ENCODE results near the gene FNIP2.
"Not testable (repeated sequence)": the region's sequence is repeated elsewhere in the genome, so short reads cannot be mapped to it uniquely, and the experiment has no call there.

Gene FNIP2

GRCh38 chr4:158816955-158817354 is 48.1 kb downstream of the FNIP2 start:
- DNase-seq = no peak

DNA sequence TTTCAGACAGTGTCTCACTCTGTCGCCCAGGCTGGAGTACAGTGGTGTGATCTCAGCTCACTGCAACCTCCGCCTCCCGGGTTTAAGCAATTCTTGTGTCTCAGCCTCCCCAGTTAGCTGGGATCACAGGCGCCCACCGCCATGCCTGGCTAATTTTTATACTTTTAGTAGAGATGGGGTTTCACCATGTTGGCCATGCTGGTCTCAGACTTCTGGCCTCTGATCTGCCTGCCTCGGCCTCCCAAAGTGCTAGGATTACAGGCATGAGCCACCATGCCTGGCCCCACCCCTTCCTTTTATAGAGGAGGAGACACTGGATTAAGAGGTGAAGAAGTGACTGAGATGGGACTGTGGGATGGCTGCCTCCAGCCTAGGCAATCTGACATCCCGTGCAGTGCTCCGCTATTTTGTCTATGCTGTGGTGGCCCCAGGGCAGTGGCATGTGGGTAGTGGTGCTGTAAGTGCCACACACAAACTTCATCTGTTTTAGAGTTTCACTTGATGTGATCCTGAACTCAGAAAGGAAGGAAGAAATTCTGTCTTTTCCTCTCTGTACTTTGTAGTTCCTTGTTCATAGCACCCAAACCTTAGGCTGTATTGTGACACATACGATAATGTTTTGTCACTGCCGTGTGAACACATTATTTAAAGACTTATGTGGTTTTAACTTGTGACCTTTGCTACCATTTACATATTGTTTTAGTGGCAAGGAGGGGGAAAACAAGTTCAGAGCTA is 48.9 kb downstream of the FNIP2 start:
- no peak for DNase-seq

DNA sequence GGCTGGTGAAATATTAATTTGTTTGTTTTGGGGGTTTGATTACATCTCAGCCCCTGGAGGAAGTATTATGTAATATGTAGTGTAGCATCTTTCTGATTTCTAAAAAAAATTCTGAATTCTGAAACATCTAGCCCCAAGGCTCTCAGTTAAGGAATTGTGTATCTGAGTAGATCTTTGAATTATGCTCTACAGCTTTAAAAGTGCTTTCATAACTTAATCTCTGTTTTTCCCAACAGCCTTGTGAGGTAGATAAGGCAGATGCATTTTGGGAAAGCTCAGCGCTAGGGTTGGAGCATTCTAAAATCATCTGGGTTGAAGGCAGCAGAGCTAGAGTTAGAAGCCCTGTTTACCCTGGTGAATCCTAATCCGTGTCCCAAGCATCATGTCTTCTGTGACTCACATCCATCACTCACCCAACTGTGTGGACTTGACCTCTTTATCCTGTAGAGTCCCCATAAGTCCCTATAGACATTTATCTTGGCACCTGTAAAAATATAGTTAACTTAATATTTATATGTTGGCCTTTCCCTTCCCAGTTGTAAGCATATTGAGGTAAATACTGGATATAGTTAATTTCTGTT is 49.8 kb downstream of the FNIP2 start:
- no peak for DNase-seq

- no peak for DNase-seq
Measured at GRCh38 chr4:158819942-158820786, 51.3 kb downstream of the FNIP2 start.

DNA sequence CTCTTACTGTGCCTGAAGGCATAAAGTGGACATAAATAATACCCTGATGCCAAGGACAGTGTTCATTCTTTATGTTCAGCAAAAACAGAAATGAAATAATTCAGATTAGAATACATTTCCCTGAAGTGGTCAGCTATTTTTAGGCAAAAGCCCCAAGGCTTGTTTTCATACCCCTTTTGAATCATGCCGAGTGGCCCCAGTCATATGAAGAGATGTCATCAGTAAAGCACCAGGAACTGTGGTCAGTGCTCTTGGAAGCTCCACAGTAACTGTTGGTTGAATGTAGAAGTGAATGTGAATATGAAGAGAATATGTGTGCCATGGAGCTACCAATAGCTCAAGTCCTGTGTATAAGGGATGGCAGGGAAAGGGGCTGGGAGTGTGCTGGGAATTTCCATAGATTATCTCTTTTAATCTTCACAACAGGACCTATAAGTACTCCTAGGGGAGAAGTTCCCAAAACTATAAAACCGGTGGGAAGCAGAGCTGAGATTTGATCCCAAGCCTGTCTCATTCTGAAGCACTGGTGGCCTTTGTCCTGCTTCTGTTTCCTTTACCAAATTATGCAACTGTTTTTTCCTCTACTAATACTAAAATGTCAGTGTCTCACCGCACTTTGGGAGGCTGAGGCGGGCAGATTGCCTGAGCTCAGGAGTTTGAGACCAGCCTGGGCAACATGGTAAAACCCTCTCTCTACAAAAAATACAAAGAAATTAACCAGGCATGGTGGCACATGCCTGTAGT is 52.6 kb downstream of the FNIP2 start:
- DNase-seq = no peak

GRCh38 chr4:158822348-158822747 is 53.5 kb downstream of the FNIP2 start:
- DNase-seq = no peak

- no peak for DNase-seq
Measured at GRCh38 chr4:158823461-158823873, 54.6 kb downstream of the FNIP2 start.

DNA sequence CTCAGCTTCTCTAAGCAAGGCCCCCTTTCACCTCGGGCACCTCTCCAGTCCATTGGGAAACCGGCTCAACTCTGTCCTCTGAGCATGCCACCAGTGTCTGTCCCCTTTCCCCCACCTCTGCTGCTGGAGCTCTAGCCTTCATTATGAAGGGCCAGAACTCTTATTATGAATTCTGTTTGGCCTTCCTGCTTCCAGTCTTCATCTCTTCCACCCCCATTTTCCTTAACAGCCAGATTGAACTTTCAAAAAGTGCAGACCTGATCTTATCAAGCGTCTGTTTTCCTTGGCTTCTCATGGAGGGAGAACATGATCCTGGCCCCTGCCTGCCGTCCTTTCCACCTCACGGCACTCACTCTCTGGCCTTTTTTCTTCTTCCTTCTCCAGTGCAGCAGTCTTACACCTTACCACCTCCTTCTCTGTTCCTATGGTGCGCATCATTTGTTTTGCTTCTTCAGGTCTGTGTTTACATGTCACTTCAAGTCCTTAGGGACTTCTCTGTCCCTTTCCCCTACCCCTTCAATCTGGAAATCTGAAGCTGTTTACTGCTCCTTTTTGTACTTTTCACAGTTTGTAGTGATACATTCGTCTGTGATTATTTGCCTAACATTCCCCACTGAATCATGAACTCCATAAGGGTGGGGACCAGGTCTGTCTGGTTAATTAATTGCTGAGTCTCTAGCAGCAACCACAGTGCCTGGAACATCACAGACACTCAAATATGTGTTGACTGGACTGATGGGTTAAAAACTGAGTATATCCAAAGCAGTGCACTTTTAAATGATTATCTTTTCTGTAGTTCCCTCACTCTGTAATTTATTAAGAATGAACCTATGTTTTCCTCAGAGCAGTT is 55.8 kb downstream of the FNIP2 start:
- no peak for DNase-seq

GRCh38 chr4:158825433-158826036 is 56.7 kb downstream of the FNIP2 start:
- no peak for DNase-seq

- DNase-seq = no peak
Measured at GRCh38 chr4:158826057-158826456, 57.2 kb downstream of the FNIP2 start.

DNA sequence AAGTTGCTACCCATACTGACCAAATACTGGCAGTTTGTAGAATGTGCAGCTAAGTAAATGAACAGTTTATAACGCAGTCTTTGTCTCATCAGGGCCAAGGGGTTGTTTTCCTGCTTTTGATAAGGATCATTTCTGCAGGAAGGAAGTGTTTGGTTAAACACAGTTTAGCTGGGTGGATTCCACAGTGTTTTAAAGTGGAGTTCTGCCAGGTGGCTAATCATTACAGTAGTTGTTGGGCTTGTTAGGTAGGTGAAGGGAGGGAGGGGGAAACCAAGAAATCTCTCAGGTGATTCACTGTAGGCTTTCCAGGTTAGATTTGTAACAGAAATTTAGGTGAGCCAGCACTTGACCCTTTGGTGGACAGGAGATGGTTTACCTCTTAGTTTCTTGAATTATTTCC is 58.1 kb downstream of the FNIP2 start:
- no peak for DNase-seq

DNA sequence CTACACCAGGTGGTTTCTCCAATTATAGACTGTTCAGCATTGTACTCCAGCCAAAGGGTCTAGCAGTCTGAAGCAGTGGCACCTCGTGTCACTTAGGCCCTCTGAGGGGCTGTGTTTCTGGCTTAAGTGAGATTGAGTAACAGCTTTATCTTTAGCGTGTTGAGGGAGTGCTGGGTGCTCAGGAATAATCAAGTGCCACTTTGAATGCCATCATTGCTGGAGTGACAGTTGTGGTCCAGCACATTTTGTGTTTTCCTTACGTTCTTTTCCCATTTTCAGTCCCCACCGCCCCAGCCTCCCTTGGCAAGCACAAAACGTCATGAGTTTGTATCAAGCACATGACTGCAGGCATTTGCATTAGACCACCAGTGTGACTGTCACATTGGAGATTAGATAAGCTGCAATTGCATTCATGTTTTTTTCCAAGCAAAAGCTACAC is 58.7 kb downstream of the FNIP2 start:
- DNase-seq = no peak

- DNase-seq = not testable (repeated sequence)
Measured at GRCh38 chr4:158828151-158828550, 59.3 kb downstream of the FNIP2 start.

GRCh38 chr4:158829254-158829653 is 60.4 kb downstream of the FNIP2 start:
- DNase-seq = no peak

DNA sequence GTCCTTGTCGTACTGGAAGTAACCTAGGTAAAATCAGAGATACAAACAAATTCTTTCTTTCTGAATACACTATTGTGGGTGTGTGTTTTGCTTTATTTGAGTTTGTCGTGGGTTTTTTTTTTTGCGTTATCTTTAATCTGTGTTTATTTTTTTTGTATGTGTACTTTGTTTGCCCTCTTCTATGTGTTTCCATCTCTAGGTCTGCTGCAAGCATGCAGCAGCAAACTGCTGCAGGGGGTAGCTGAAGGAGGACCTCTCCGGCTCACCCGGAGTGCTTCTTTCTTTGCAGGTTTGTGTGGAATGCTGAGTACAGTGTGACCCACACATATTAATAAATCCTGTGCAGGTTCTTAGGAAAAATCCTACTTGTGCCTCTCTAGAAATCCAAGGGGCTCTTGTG is 64.8 kb downstream of the FNIP2 start:
- no peak for DNase-seq

DNA sequence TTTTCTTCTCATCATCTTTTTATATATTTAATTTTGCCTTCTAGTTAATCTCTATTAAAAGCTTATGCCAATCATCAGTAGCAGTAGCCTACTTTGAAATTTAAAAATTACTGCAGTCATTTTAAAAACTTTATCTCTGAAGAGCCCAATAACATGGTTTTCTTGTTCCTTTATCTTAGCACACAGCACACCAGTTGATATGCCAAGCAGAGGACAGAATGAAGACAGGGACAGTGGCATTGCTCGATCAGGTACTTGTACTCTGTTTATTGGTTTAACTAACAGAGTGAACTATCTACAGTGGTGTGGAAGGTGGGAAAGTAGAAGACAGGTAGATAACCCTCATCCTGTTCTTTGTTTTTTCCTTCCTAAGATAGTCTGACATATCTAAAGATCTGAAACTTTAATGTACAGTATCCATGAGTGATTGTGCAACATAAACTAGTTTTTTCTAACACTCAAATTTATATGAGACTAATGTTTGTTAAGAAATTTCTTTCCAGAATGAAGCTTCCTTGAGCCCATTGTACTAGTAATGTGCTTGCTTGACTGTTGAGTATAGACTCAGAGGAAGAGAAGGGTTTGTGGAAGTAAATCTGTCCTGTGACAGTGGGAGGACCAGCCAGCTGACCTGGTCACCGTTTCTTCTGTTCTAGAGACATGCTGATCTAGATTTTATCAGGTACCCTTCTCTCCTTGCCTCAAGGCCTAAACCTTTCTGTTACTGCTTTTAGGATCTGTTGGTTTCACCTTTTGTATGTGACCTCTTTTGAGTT is 66.6 kb downstream of the FNIP2 start:
- DNase-seq = no peak

GRCh38 chr4:158836002-158836369 is 67.2 kb downstream of the FNIP2 start:
- no peak for DNase-seq

DNA sequence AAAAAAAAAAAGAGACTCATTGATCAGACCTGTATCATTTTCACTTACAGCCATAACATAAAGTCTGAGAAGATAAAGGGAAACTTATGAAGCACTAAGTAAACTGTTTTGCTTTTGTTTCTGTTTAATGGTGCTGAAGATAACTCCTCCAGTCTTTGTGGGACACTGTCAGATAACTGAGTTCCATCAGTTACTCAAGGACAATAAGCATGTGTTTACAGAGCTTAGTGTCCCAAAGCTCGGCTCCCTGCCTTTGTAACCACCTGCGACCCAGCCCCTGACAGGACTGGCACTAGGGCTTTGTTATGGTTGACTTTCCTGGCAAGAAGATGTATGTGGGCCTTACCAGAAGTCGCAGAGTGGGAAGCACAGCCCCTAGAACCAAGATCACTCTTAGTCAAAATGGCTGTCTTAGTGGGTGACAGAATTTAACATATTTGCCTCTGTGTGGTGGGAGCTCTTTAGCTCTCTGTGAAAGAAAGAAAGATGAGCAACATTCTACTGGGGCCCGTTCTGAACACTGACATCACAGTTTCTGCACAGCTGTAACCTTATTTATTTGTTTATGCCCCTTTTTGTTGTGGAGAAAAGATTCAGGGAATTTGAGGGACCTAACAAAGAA is 68.1 kb downstream of the FNIP2 start:
- no peak for DNase-seq

DNA sequence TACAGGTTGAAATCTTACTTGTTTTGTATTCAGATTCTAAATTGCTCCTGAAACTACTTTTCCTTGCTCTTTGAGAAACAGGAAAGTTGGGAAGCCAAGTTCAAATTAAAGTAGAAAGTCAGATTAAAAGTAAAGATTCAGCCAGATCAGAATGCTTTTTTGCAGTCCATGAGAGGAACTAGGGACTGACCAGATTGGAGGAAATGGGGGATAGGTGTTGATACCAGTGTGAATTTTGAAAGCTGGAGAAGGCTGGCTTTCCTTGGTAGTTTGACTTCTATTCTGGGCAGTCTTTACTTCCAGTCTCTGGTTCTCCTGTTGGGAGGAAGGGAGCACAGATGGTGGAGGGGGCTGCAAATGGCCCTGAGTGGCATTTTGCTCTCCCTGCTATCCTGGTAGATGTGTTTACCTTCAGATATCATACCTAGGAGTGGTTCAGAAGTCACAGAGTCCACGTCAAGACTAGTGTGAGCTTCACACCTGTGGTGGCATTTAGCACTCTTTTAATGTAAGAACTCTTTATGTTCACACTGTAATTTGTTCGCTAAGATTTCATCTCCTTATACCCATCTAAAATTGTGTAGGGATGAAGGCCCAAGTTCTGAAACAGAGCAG is 68.8 kb downstream of the FNIP2 start:
- DNase-seq = no peak

DNA sequence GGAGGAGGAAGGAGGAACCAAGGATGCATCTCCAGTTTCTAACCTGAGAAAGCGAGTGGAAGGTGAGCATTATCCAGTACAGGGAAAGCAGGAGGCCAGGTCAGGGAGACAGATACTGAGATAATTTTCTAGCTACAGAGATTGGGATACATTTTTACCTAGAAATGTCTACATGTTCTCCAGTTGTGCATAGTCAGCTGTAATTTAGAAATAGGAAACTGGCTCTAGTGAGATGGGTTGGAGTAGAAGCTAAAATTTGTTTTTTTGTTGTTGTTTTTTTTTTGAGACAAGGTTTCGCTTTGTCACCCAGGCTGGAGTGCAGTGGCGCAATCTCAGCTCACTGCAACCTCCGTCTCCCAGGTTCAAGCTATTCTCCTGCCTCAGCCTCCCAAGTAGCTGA is 71.3 kb downstream of the FNIP2 start:
- no peak for DNase-seq

Data from T1000 (cell line).